B cell (primary cell): Measurements from ENCODE around the gene C17orf50. TPM values are rescaled to one million over a fixed set of nuclear protein-coding genes. Genes with fewer than 3 reads are reported as not detected.

Source experiments
- ATAC-seq: fragments of 200-7000 bp; cut with Tn5 transposase; one replicate; pipeline ENCODE4 v1.10.0; 2021; ENCODE audit warnings: low read depth, mild to moderate bottlenecking, moderate number of reproducible peaks, moderate library complexity
- CTCF ChIA-PET: fragments of 350-600 bp; sonication (Branson Sonifier 250); formaldehyde crosslinking; loops from one replicate; lab custom pipeline; 2021; ENCODE audit warnings: antibody characterized with exemption, inconsistent platforms; lab: Charles Lee
- POLR2A ChIA-PET: fragments of 350-600 bp; sonication (Branson Sonifier 250); formaldehyde crosslinking; loops from one replicate; lab custom pipeline; 2021; ENCODE audit warnings: antibody characterized with exemption; lab: Charles Lee
- DNase-seq: peaks from one replicate; pipeline ENCODE4 v3.0.0; 2013
- H2AFZ ChIP-seq: 2 replicates; pipeline ENCODE4 v1.6.1; 2012; ENCODE audit warnings: mild to moderate bottlenecking, low read depth, low read length; ENCODE audit not compliant: insufficient read depth, poor library complexity, severe bottlenecking
- H3K27ac ChIP-seq, 2 donors: 1 replicate in 1 of 2; 2 replicates in 1 of 2; pipeline ENCODE4 v1.5.1; 2012 to 2013; ENCODE audit warnings: low read length in 2 of 2, mild to moderate bottlenecking in 2 of 2, moderate library complexity in 1 of 2
- H3K27me3 ChIP-seq, 4 experiments: fragments of 200-600 bp in 1 of 4; sonication (generic) in 1 of 4; replicated peaks in 1 of 4; 1 replicate in 2 of 4; 2 replicates in 2 of 4; pipeline versions ENCODE4 v1.6.1 to v1.7.0; 2013 to 2016; ENCODE audit warnings: low read length in 3 of 4, mild to moderate bottlenecking in 2 of 4, mixed read lengths in 1 of 4, moderate library complexity in 1 of 4; ENCODE audit not compliant: insufficient read depth in 4 of 4, control insufficient read depth in 3 of 4; ENCODE audit errors: control extremely low read depth in 1 of 4
- H3K36me3 ChIP-seq, 2 experiments: replicated peaks in 1 of 2; 1 replicate in 1 of 2; 2 replicates in 1 of 2; pipeline versions ENCODE4 v1.6.1 to v1.7.1; 2013; ENCODE audit warnings: low read length in 1 of 2; ENCODE audit not compliant: insufficient read depth in 2 of 2, control insufficient read depth in 1 of 2; ENCODE audit errors: control extremely low read depth in 1 of 2, extremely low read depth in 1 of 2
- H3K4me1 ChIP-seq, 2 donors: fragments of 200-600 bp in 1 of 2; sonication (generic) in 1 of 2; 1 replicate in 1 of 2; 2 replicates in 1 of 2; pipeline versions ENCODE4 v1.5.1 to v1.6.1; 2013 to 2017; ENCODE audit warnings: low read length in 2 of 2; ENCODE audit not compliant: control insufficient read depth in 2 of 2, insufficient read depth in 2 of 2
- H3K4me2 ChIP-seq: replicated peaks from 2 replicates; pipeline ENCODE3; 2012; ENCODE audit warnings: mild to moderate bottlenecking, low read depth, low read length; ENCODE audit not compliant: poor library complexity, severe bottlenecking
- H3K4me3 ChIP-seq, 5 experiments: fragments of 200-600 bp in 1 of 5; sonication (generic) in 1 of 5; 1 replicate in 3 of 5; 2 replicates in 2 of 5; pipeline versions ENCODE4 v1.5.1 to v1.7.0; 2011 to 2016; ENCODE audit warnings: low read length in 4 of 5, mild to moderate bottlenecking in 4 of 5, low read depth in 2 of 5, control low read depth in 1 of 5, moderate library complexity in 1 of 5; ENCODE audit not compliant: insufficient read depth in 1 of 5; ENCODE audit errors: control extremely low read depth in 1 of 5, extremely low read depth in 1 of 5
- H3K79me2 ChIP-seq: fragments of 200-600 bp; sonication (generic); one replicate; pipeline ENCODE4 v1.6.0; 2016; ENCODE audit warnings: low read length; ENCODE audit not compliant: control insufficient read depth, insufficient read depth
- H3K9ac ChIP-seq: fragments of 200-600 bp; sonication (generic); 2 replicates; pipeline ENCODE4 v1.6.1; 2017; ENCODE audit warnings: mild to moderate bottlenecking, low read length, moderate library complexity
- H3K9me3 ChIP-seq, 3 donors: one replicate each; pipeline versions ENCODE4 v1.6.1 to v1.7.1; 2013; ENCODE audit warnings: low read length in 2 of 3; ENCODE audit not compliant: control insufficient read depth in 2 of 3, insufficient read depth in 1 of 3; ENCODE audit errors: control extremely low read depth in 1 of 3
- H4K20me1 ChIP-seq: 2 replicates; pipeline ENCODE4 v1.6.0; 2012; ENCODE audit warnings: mild to moderate bottlenecking, low read length; ENCODE audit not compliant: insufficient read depth, control insufficient read depth, poor library complexity, severe bottlenecking
- H3K27ac Mint-ChIP-seq: one replicate; pipeline ENCODE4 v1.8.0; 2021; ENCODE audit warnings: mixed read lengths
- H3K27me3 Mint-ChIP-seq: one replicate; pipeline ENCODE4 v1.8.0; 2021; ENCODE audit warnings: mixed read lengths
- H3K4me1 Mint-ChIP-seq: one replicate; pipeline ENCODE4 v1.8.0; 2021; ENCODE audit warnings: mixed read lengths
- H3K4me3 Mint-ChIP-seq: one replicate; pipeline ENCODE4 v1.8.0; 2021; ENCODE audit warnings: mixed read lengths
- H3K9me3 Mint-ChIP-seq: one replicate; pipeline ENCODE4 v1.8.0; 2022; ENCODE audit warnings: mixed read lengths; ENCODE audit not compliant: insufficient read depth
- EZH2 ChIP-seq: IDR thresholded peaks from 2 replicates; pipeline ENCODE4 v1.6.1; 2012; ENCODE audit warnings: borderline replicate concordance, low read depth, mild to moderate bottlenecking, moderate library complexity, low read length; ENCODE audit not compliant: insufficient read depth, poor library complexity, severe bottlenecking
- WGBS: methylation state at CpG from one replicate; pipeline ENCODE4 v1.1.5; 2013; ENCODE audit warnings: missing lambda C conversion rate; ENCODE audit not compliant: insufficient coverage; 5-methylcytosine and 5-hydroxymethylcytosine counted together
- intact Hi-C: fragments of 100-400 bp; cut with micrococcal nuclease; formaldehyde crosslinking; loops from one replicate; pipeline ENCODE4 v1.10.0; 2022
- polyA plus RNA-seq: library from polyadenylated mRNA; depleted of rRNA; stranded (reverse); fragments of >200 nt; gene quantifications from 2 replicates; pipeline ENCODE4 v1.2.3, GENCODE V29; 2012
- total RNA-seq, 2 donors: library from RNA; stranded (reverse); fragments of 120-200 nt in 1 of 2; gene quantifications; 1 replicate in 1 of 2; 2 replicates in 1 of 2; pipeline versions ENCODE4 v1.2.3 to v1.2.4, GENCODE V29; 2013 to 2022
- TF ChIP-seq, protein P1 (sequence below): fragments of 200-600 bp; IDR thresholded peaks from one replicate; pipeline ENCODE4 v1.8.0; 2022; ENCODE audit warnings: antibody characterized with exemption, mild to moderate bottlenecking

Gene C17orf50
- total and polyA plus RNA-seq, 2 donors (not counting 1 experiment from before 2014, with no cell fraction given): not detected

DNA sequence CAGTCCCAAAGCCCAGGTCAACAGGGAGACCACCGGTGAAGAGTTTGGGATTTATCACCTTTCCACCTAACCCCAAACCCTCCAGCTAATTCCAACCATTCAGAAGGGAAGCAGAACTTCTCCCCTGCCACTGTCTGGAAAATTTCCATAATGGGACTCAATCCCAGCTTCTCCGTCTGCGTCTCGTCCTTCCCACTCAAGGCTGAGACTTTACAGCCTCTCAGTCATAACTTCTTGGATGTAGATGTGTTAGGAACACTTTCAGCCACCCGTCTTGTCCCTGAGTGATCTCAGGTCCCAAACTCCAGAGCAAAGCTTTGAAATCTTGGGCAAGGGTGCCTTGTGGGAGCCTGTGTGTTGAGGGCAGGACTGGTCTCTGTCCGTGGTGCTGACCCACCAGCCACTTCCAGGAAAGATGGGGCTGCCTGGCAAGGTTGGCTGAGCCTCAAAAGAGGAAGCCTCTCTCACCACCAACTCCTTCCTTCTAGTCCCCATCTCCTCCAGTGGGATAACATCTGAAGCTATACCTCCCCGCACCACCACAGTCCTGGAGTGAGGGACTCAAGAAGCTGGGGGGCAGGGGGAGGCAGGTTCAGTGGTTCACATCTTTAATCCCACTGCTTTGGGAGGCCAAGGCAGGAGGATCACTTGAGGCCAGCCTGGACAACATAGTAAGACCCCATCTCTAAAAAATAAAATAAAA is 16.9 kb upstream of the C17orf50 start:
- H3K27me3 Mint-ChIP-seq: peaks cover 43% of the 10 kb centered on the region

DNA sequence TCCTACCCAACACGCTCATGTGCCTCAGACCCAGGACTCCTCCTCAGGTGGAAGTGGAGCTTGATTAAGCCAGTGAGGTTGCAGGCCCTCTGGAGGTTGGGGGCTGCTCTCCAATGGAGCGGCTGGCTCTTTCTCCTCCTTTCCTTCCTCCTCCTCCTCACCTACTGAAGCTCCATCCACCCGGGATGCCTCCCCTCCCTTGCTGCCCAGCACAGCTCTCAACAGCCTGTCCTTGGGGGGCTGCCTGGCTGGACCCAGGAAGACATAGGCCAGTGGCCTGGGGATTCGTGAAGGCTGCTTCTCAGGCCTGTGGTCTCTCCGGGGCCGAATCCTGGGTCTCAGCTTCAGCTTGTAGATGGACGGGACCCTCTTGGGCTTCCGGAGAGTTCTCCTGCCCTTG is 15.9 kb upstream of the C17orf50 start:
- Histone ChIP-seq H2AFZ (no peak overlapping the region), H3K9ac (no peak overlapping the region), H3K9me3 (peaks cover 0 to 18% (median 0%) of the 10 kb centered on the region in 3 donors), H3K4me2 (no peak overlapping the region), H3K4me3 (no peak overlapping the region), H3K27me3 (peaks cover 0 to 51% (median 24%) of the 10 kb centered on the region in 4 experiments), H3K27ac (no peak overlapping the region), H4K20me1 (no peaks in the 10 kb centered on the region), H3K4me1 (peaks cover 6 to 8% of the 10 kb centered on the region in 2 donors), H3K36me3 (no peaks in the 10 kb centered on the region), H3K79me2 (no peaks in the 10 kb centered on the region)
- TF ChIP-seq, protein P1, sequence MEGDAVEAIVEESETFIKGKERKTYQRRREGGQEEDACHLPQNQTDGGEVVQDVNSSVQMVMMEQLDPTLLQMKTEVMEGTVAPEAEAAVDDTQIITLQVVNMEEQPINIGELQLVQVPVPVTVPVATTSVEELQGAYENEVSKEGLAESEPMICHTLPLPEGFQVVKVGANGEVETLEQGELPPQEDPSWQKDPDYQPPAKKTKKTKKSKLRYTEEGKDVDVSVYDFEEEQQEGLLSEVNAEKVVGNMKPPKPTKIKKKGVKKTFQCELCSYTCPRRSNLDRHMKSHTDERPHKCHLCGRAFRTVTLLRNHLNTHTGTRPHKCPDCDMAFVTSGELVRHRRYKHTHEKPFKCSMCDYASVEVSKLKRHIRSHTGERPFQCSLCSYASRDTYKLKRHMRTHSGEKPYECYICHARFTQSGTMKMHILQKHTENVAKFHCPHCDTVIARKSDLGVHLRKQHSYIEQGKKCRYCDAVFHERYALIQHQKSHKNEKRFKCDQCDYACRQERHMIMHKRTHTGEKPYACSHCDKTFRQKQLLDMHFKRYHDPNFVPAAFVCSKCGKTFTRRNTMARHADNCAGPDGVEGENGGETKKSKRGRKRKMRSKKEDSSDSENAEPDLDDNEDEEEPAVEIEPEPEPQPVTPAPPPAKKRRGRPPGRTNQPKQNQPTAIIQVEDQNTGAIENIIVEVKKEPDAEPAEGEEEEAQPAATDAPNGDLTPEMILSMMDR: no peak
- no peak for TF ChIP-seq EZH2
- no peak for ATAC-seq
- intact Hi-C loops: loop anchor here (5.0 kb wide), 1 partner anchor 1323 kb away; no protein-coding TSS in a partner anchor
- no peak for DNase-seq
- H3K27ac Mint-ChIP-seq: no peak overlapping the region
- no peak overlapping the region for H3K4me3 Mint-ChIP-seq
- H3K9me3 Mint-ChIP-seq: no peaks in the 10 kb centered on the region
- CTCF ChIA-PET: interaction anchor here (0.8 to 1.7 kb wide), 5 partner anchors 11 to 131 kb away, joined by 3 to 8 read pairs (median 4); partner anchors contain the start of gene RASL10B
- 95% methylated on average over 7 of the region's 8 CpGs for WGBS
- H3K4me1 Mint-ChIP-seq: peaks cover 9% of the 10 kb centered on the region
- peaks cover 49% of the 10 kb centered on the region for H3K27me3 Mint-ChIP-seq
- POLR2A ChIA-PET: no interaction called here

More for the DNA sequence above, 16.9 kb upstream of the C17orf50 start:
- TF ChIP-seq, protein P1: no peak
- no peak for TF ChIP-seq EZH2
- ATAC-seq (no peak), DNase-seq (no peak)
- no peaks in the 10 kb centered on the region for H3K36me3 ChIP-seq
- peaks cover 0 to 18% (median 0%) of the 10 kb centered on the region in 3 donors for H3K9me3 ChIP-seq
- no peak overlapping the region for H3K4me3 ChIP-seq
- WGBS: 50% methylated on average over 1 of the region's 7 CpGs
- Mint-ChIP-seq H3K4me3 (no peak overlapping the region), H3K9me3 (no peaks in the 10 kb centered on the region), H3K27ac (no peak overlapping the region), H3K4me1 (peaks cover 7% of the 10 kb centered on the region)
- intact Hi-C loops: no loop called here
- no peak overlapping the region for H2AFZ ChIP-seq
- H3K27me3 ChIP-seq: peaks cover 0 to 43% (median 15%) of the 10 kb centered on the region in 4 experiments
- peaks cover 5 to 8% of the 10 kb centered on the region in 2 donors for H3K4me1 ChIP-seq
- ChIA-PET POLR2A (interaction anchor here (0.5 kb wide), 1 partner anchor 61 kb away, joined by 3 read pairs; no protein-coding TSS in a partner anchor), CTCF (interaction anchor here (1.0 to 1.3 kb wide), 2 partner anchors 20 to 23 kb away, joined by 3 read pairs; no protein-coding TSS in a partner anchor)
- H4K20me1 ChIP-seq: no peaks in the 10 kb centered on the region
- H3K27ac ChIP-seq: no peak overlapping the region
- H3K4me2 ChIP-seq: no peak overlapping the region
- no peaks in the 10 kb centered on the region for H3K79me2 ChIP-seq
- no peak overlapping the region for H3K9ac ChIP-seq
